DOHH2 (cell line): ENCODE data around the gene ZC3H6.

Experiments used
- H3F3A ChIP-seq: fragments of 200-600 bp; sonication (generic), shearing (Covaris generic); 2 replicates; pipeline ENCODE4 v1.6.0; 2016; ENCODE audit warnings: antibody characterized with exemption, mild to moderate bottlenecking; ENCODE audit not compliant: control insufficient read depth, insufficient read depth
- H3K27ac ChIP-seq: fragments of 200-600 bp; sonication (generic); 2 replicates; pipeline ENCODE4 v1.5.1; 2014; ENCODE audit warnings: low read depth, mild to moderate bottlenecking, low read length, moderate library complexity
- H3K27me3 ChIP-seq: fragments of 200-600 bp; sonication (generic); 2 replicates; pipeline ENCODE4 v1.6.1; 2014; ENCODE audit warnings: mild to moderate bottlenecking, low read length, mixed read lengths; ENCODE audit not compliant: control insufficient read depth
- H3K36me3 ChIP-seq: fragments of 200-600 bp; sonication (generic); 2 replicates; pipeline ENCODE4 v1.6.1; 2014; ENCODE audit warnings: mild to moderate bottlenecking, low read length, moderate library complexity, mixed read lengths; ENCODE audit not compliant: control insufficient read depth
- H3K4me1 ChIP-seq: fragments of 200-600 bp; sonication (generic); 2 replicates; pipeline ENCODE4 v1.6.1; 2014; ENCODE audit warnings: mild to moderate bottlenecking, low read length, mixed read lengths; ENCODE audit not compliant: control insufficient read depth
- H3K4me2 ChIP-seq: fragments of 200-600 bp; sonication (generic); 2 replicates; pipeline ENCODE4 v1.6.0; 2014; ENCODE audit warnings: mild to moderate bottlenecking, low read length, moderate library complexity
- H3K4me3 ChIP-seq: fragments of 200-600 bp; sonication (generic); 2 replicates; pipeline ENCODE4 v1.5.1; 2014; ENCODE audit warnings: mild to moderate bottlenecking, low read length, mixed read lengths
- H3K79me2 ChIP-seq: fragments of 200-600 bp; sonication (generic); 2 replicates; pipeline ENCODE4 v1.6.1; 2014; ENCODE audit warnings: mild to moderate bottlenecking, low read length, mixed read lengths; ENCODE audit not compliant: control insufficient read depth
- H3K9me2 ChIP-seq: fragments of 200-600 bp; sonication (generic); replicated peaks from 2 replicates; pipeline ENCODE4 v1.6.1; 2014; ENCODE audit warnings: mild to moderate bottlenecking, low read length, mixed read lengths; ENCODE audit not compliant: control insufficient read depth
- H3K9me3 ChIP-seq: fragments of 200-600 bp; sonication (generic); 2 replicates; pipeline ENCODE4 v1.6.1; 2014; ENCODE audit warnings: antibody characterized with exemption, low read length, mixed read lengths; ENCODE audit not compliant: control insufficient read depth, insufficient read depth
- H4K20me1 ChIP-seq: fragments of 200-600 bp; sonication (generic); 2 replicates; pipeline ENCODE4 v1.6.0; 2014; ENCODE audit warnings: low read depth, mild to moderate bottlenecking, antibody characterized with exemption, low read length, moderate library complexity; ENCODE audit not compliant: control insufficient read depth, insufficient read depth
- CTCF ChIP-seq: fragments of 200-600 bp; sonication (generic); IDR thresholded peaks from one replicate; pipeline ENCODE4 v1.5.1; 2014; ENCODE audit warnings: antibody characterized with exemption, mild to moderate bottlenecking, low read depth, low read length; ENCODE audit not compliant: poor library complexity, severe bottlenecking
- EZH2phosphoT487 ChIP-seq: fragments of 200-600 bp; sonication (generic); IDR thresholded peaks from 2 replicates; pipeline ENCODE4 v1.6.1; 2017; ENCODE audit warnings: borderline replicate concordance, mild to moderate bottlenecking, antibody characterized with exemption, low read length, moderate library complexity, mixed read lengths

Gene ZC3H6

GRCh38 chr2:112301973-112302372 is 26.6 kb downstream of the ZC3H6 start:
- Histone ChIP-seq H3K4me3 (no peak overlapping the region), H3K4me1 (peaks cover 11% of the 10 kb centered on the region), H3K9me2 (no peaks in the 10 kb centered on the region), H3K27me3 (no peaks in the 10 kb centered on the region), H3K9me3 (no peaks in the 10 kb centered on the region), H4K20me1 (no peaks in the 10 kb centered on the region), H3K79me2 (no peaks in the 10 kb centered on the region), H3F3A (no peaks in the 10 kb centered on the region; the same call in 1 of the 2 replicates), H3K36me3 (peaks cover 6% of the 10 kb centered on the region), H3K27ac (no peak overlapping the region), H3K4me2 (no peak overlapping the region)
- TF ChIP-seq CTCF (no peak), EZH2phosphoT487 (no peak)

GRCh38 chr2:112304298-112304941 is 29.0 kb downstream of the ZC3H6 start:
- no peaks in the 10 kb centered on the region for H3K27me3 ChIP-seq
- no peak overlapping the region for H3K4me3 ChIP-seq
- no peaks in the 10 kb centered on the region for H3K9me3 ChIP-seq
- no peaks in the 10 kb centered on the region; the same call in 1 of the 2 replicates for H3F3A ChIP-seq
- no peak overlapping the region for H3K27ac ChIP-seq
- TF ChIP-seq EZH2phosphoT487 (no peak), CTCF (no peak)
- no peaks in the 10 kb centered on the region for H3K79me2 ChIP-seq
- H3K4me1 ChIP-seq: peaks cover 11% of the 10 kb centered on the region
- no peaks in the 10 kb centered on the region for H4K20me1 ChIP-seq
- peaks cover 6% of the 10 kb centered on the region for H3K36me3 ChIP-seq
- H3K9me2 ChIP-seq: no peaks in the 10 kb centered on the region
- H3K4me2 ChIP-seq: no peak overlapping the region

GRCh38 chr2:112305132-112305531 is 29.7 kb downstream of the ZC3H6 start:
- H3K4me3 ChIP-seq: no peak overlapping the region
- H3K79me2 ChIP-seq: no peaks in the 10 kb centered on the region
- H3K9me2 ChIP-seq: no peaks in the 10 kb centered on the region
- H3K27me3 ChIP-seq: no peaks in the 10 kb centered on the region
- no peaks in the 10 kb centered on the region for H3K9me3 ChIP-seq
- H3K4me2 ChIP-seq: no peak overlapping the region
- no peak for TF ChIP-seq CTCF
- no peak for TF ChIP-seq EZH2phosphoT487
- H3K36me3 ChIP-seq: peaks cover 6% of the 10 kb centered on the region
- H3K27ac ChIP-seq: no peak overlapping the region
- no peaks in the 10 kb centered on the region; the same call in 1 of the 2 replicates for H3F3A ChIP-seq
- H3K4me1 ChIP-seq: peaks cover 11% of the 10 kb centered on the region
- H4K20me1 ChIP-seq: no peaks in the 10 kb centered on the region
